H1 (cell line): ENCODE data around the gene ATP11C. TPM values are rescaled to one million over a fixed set of nuclear protein-coding genes. Genes with fewer than 3 reads are reported as not detected.

Experiments used
- CTCF ChIA-PET: fragments of 300-600 bp; sonication (Branson Sonifier 250); formaldehyde crosslinking; loops from one replicate; lab custom pipeline; 2021; ENCODE audit not compliant: partially characterized antibody; lab: Charles Lee
- POLR2A ChIA-PET: fragments of 300-600 bp; sonication (Branson Sonifier 250); formaldehyde crosslinking; loops from one replicate; lab custom pipeline; 2021; ENCODE audit warnings: inconsistent platforms; ENCODE audit not compliant: partially characterized antibody; lab: Charles Lee
- DNase-seq, 2 experiments: peaks; one replicate each; pipeline versions ENCODE4 v3.0.0 to v3.0.0-alpha.2; 2010 to 2022; ENCODE audit warnings: low spot score in 2 of 2, low read depth in 1 of 2, mixed read lengths in 1 of 2
- FAIRE-seq: peaks from 2 replicates; lab custom pipeline; 2011; peaks lifted over from hg19 to GRCh38; lab: Jason Lieb, UNC
- H2AFZ ChIP-seq: 2 replicates; pipeline ENCODE4 v1.8.1; 2012; ENCODE audit warnings: low read length, inconsistent platforms
- H2AK5ac ChIP-seq: 2 replicates; pipeline ENCODE4 v1.6.1; 2013; ENCODE audit warnings: low read depth, low read length
- H2BK120ac ChIP-seq: replicated peaks from 2 replicates; pipeline ENCODE3; 2013; ENCODE audit warnings: low read depth, low read length, inconsistent platforms
- H2BK12ac ChIP-seq: 2 replicates; pipeline ENCODE4 v1.6.1; 2013; ENCODE audit warnings: low read depth, low read length
- H2BK15ac ChIP-seq: 2 replicates; pipeline ENCODE4 v1.6.1; 2013; ENCODE audit warnings: low read length
- H2BK20ac ChIP-seq: 2 replicates; pipeline ENCODE4 v1.6.1; 2013; ENCODE audit warnings: low read length
- H2BK5ac ChIP-seq: 2 replicates; pipeline ENCODE4 v1.6.1; 2013; ENCODE audit warnings: low read depth, low read length
- H3K14ac ChIP-seq: 2 replicates; pipeline ENCODE4 v1.6.1; 2013; ENCODE audit warnings: inconsistent platforms; ENCODE audit not compliant: insufficient read length
- H3K18ac ChIP-seq: 2 replicates; pipeline ENCODE4 v1.6.1; 2013; ENCODE audit warnings: low read length; ENCODE audit errors: extremely low read depth
- H3K23ac ChIP-seq: 2 replicates; pipeline ENCODE4 v1.6.1; 2013; ENCODE audit warnings: inconsistent platforms; ENCODE audit not compliant: insufficient read length
- H3K23me2 ChIP-seq: 2 replicates; pipeline ENCODE4 v1.6.1; 2013; ENCODE audit warnings: low read depth, low read length
- H3K27ac ChIP-seq: 2 replicates; pipeline ENCODE4 v1.6.1; 2011; ENCODE audit warnings: low read depth, low read length, inconsistent platforms
- H3K27me3 ChIP-seq, 4 experiments: replicated peaks in 1 of 4; 1 replicate in 1 of 4; 2 replicates in 3 of 4; pipeline versions ENCODE4 v1.6.1 to v1.8.1; 2011 to 2013; ENCODE audit warnings: low read length in 3 of 4, mild to moderate bottlenecking in 3 of 4, inconsistent platforms in 2 of 4, mixed read lengths in 2 of 4, moderate library complexity in 1 of 4; ENCODE audit not compliant: control insufficient read depth in 3 of 4, insufficient read depth in 3 of 4; ENCODE audit errors: extremely low read depth in 1 of 4
- H3K36me3 ChIP-seq, 4 experiments: 2 replicates each; pipeline versions ENCODE4 v1.6.1 to v1.8.1; 2011 to 2013; ENCODE audit warnings: mild to moderate bottlenecking in 4 of 4, low read length in 3 of 4, moderate library complexity in 2 of 4, control low read depth in 1 of 4, inconsistent platforms in 1 of 4; ENCODE audit not compliant: insufficient read depth in 4 of 4, control insufficient read depth in 2 of 4
- H3K4ac ChIP-seq: replicated peaks from 2 replicates; pipeline ENCODE3; 2013; ENCODE audit warnings: low read length, low read depth, mixed read lengths, inconsistent platforms; ENCODE audit not compliant: insufficient read length
- H3K4me1 ChIP-seq, 4 experiments: replicated peaks in 1 of 4; 1 replicate in 1 of 4; 2 replicates in 3 of 4; pipeline versions ENCODE4 v1.6.1 to v1.8.1; 2011 to 2013; ENCODE audit warnings: low read length in 3 of 4, inconsistent platforms in 2 of 4, mixed read lengths in 1 of 4; ENCODE audit not compliant: insufficient read depth in 4 of 4, control insufficient read depth in 3 of 4
- H3K4me2 ChIP-seq, 2 experiments: 2 replicates each; pipeline versions ENCODE4 v1.6.1 to v1.8.1; 2011 to 2013; ENCODE audit warnings: low read depth in 2 of 2, low read length in 2 of 2, control low read depth in 1 of 2, inconsistent platforms in 1 of 2, mild to moderate bottlenecking in 1 of 2; ENCODE audit not compliant: insufficient read depth in 1 of 2
- H3K4me3 ChIP-seq, 4 experiments: fragments of 200-600, 300-600 bp in 1 of 4; sonication (generic), shearing (Covaris generic), sonication (Bioruptor Twin) in 1 of 4; 2 replicates each; pipeline versions ENCODE4 v1.5.1 to v1.8.1; 2011 to 2016; ENCODE audit warnings: low read length in 4 of 4, low read depth in 3 of 4, control low read depth in 2 of 4, inconsistent platforms in 2 of 4, mild to moderate bottlenecking in 2 of 4, mixed read lengths in 1 of 4, moderate library complexity in 1 of 4; ENCODE audit not compliant: insufficient read depth in 2 of 4; ENCODE audit errors: extremely low read depth in 1 of 4
- H3K56ac ChIP-seq: replicated peaks from 2 replicates; pipeline ENCODE3; 2013; ENCODE audit warnings: low read depth, mild to moderate bottlenecking, mixed read lengths, low read length, inconsistent platforms; ENCODE audit not compliant: insufficient read length
- H3K79me1 ChIP-seq: 2 replicates; pipeline ENCODE4 v1.6.1; 2013; ENCODE audit warnings: low read depth, low read length, control low read depth
- H3K79me2 ChIP-seq, 2 experiments: 2 replicates each; pipeline versions ENCODE4 v1.6.1 to v1.8.1; 2012 to 2013; ENCODE audit warnings: low read length in 2 of 2, mild to moderate bottlenecking in 2 of 2, inconsistent platforms in 1 of 2; ENCODE audit not compliant: insufficient read depth in 2 of 2, control insufficient read depth in 1 of 2
- H3K9ac ChIP-seq, 4 experiments: replicated peaks in 1 of 4; 1 replicate in 1 of 4; 2 replicates in 3 of 4; pipeline versions ENCODE4 v1.6.1 to v1.8.1; 2011 to 2013; ENCODE audit warnings: low read depth in 3 of 4, low read length in 3 of 4, control low read depth in 2 of 4, mild to moderate bottlenecking in 2 of 4, moderate library complexity in 2 of 4, inconsistent platforms in 1 of 4; ENCODE audit errors: extremely low read depth in 1 of 4
- H3K9me3 ChIP-seq, 2 experiments: 2 replicates each; pipeline versions ENCODE4 v1.6.1 to v1.8.1; 2012 to 2013; ENCODE audit warnings: mild to moderate bottlenecking in 2 of 2, moderate library complexity in 2 of 2, control low read depth in 1 of 2, inconsistent platforms in 1 of 2, low read depth in 1 of 2, low read length in 1 of 2, mixed read lengths in 1 of 2; ENCODE audit not compliant: insufficient read depth in 2 of 2
- H4K20me1 ChIP-seq, 2 experiments: replicated peaks in 1 of 2; 2 replicates each; pipeline versions ENCODE3 to v1.8.1; 2011 to 2013; ENCODE audit warnings: inconsistent platforms in 2 of 2, low read length in 2 of 2, mild to moderate bottlenecking in 1 of 2; ENCODE audit not compliant: insufficient read depth in 2 of 2, control insufficient read depth in 1 of 2
- H4K5ac ChIP-seq: 2 replicates; pipeline ENCODE4 v1.6.1; 2013; ENCODE audit warnings: low read length, low read depth, mixed read lengths, inconsistent platforms; ENCODE audit not compliant: insufficient read length
- H4K8ac ChIP-seq: 2 replicates; pipeline ENCODE4 v1.8.0; 2013; ENCODE audit warnings: mild to moderate bottlenecking, moderate library complexity, low read length, inconsistent platforms; ENCODE audit not compliant: insufficient read depth; ENCODE audit errors: extremely low read depth
- H4K91ac ChIP-seq: replicated peaks from 2 replicates; pipeline ENCODE3; 2013; ENCODE audit warnings: low read length, mixed read lengths, inconsistent platforms; ENCODE audit not compliant: insufficient read length
- BACH1 ChIP-seq: IDR thresholded peaks from 2 replicates; pipeline ENCODE4 v1.6.1; 2012; ENCODE audit warnings: low read length, improper control_type of control experiment
- CTBP2 ChIP-seq: IDR thresholded peaks from 2 replicates; pipeline ENCODE4 v1.7.0; 2011; ENCODE audit warnings: borderline replicate concordance, mild to moderate bottlenecking, moderate library complexity, mixed read lengths, low read length; ENCODE audit not compliant: insufficient read depth, insufficient read length
- GTF2F1 ChIP-seq: IDR thresholded peaks from 2 replicates; pipeline ENCODE4 v1.6.1; 2012; ENCODE audit warnings: low read depth, low read length, improper control_type of control experiment, borderline replicate concordance
- MAFK ChIP-seq: IDR thresholded peaks from 2 replicates; pipeline ENCODE4 v1.6.1; 2012; ENCODE audit warnings: low read depth, mild to moderate bottlenecking, improper control_type of control experiment, low read length
- POU5F1 ChIP-seq: IDR thresholded peaks from 2 replicates; pipeline ENCODE4 v1.6.1; 2011; ENCODE audit warnings: low read depth, mild to moderate bottlenecking, low read length, moderate library complexity
- RNF2 ChIP-seq: fragments of 200-900, 300-1000 bp; sonication (generic); IDR thresholded peaks from 2 replicates; pipeline ENCODE4 v1.7.1; 2016; ENCODE audit warnings: borderline replicate concordance, low read depth, mild to moderate bottlenecking, antibody characterized with exemption, low read length; ENCODE audit not compliant: poor library complexity, severe bottlenecking; ENCODE audit errors: missing control alignments
- SP2 ChIP-seq: IDR thresholded peaks from 2 replicates; pipeline ENCODE4 v1.6.1; 2012; ENCODE audit warnings: mild to moderate bottlenecking, low read length, inconsistent platforms
- TAF7 ChIP-seq: optimal IDR thresholded peaks from 2 replicates; pipeline ENCODE3; 2011; ENCODE audit warnings: low read depth, mild to moderate bottlenecking, inconsistent platforms, low read length, moderate library complexity, borderline replicate concordance
- TCF12 ChIP-seq: IDR thresholded peaks from 2 replicates; pipeline ENCODE4 v1.6.1; 2011; ENCODE audit warnings: low read depth, mild to moderate bottlenecking, low read length
- WGBS, 2 experiments: shearing (Covaris generic) in 1 of 2; methylation state at CpG; one replicate each; pipeline versions ENCODE4 v1.1.6 to v1.1.7; 2013 to 2015; ENCODE audit warnings: low lambda C conversion rate in 2 of 2, mixed read lengths in 2 of 2, inconsistent platforms in 1 of 2, low coverage in 1 of 2, missing lambda C conversion rate in 1 of 2; ENCODE audit not compliant: insufficient replicate concordance in 2 of 2, insufficient coverage in 1 of 2, insufficient read length in 1 of 2; ENCODE audit errors: extremely low coverage in 1 of 2, missing lambda C conversion rate in 1 of 2; 5-methylcytosine and 5-hydroxymethylcytosine counted together
- polyA plus RNA-seq, 7 experiments: library from polyadenylated mRNA; depleted of rRNA in 3 of 7; stranded (reverse) in 5 of 7; unstranded in 2 of 7; fragments of >200 nt in 5 of 7; fragments of 200-250 nt in 2 of 7; gene quantifications; 1 replicate in 5 of 7; 2 replicates in 1 of 7; 4 replicates in 1 of 7; pipeline versions ENCODE4 v1.2.1 to v1.2.3, GENCODE V29; 2011 to 2013; ENCODE audit warnings: missing spikeins in 2 of 7, mixed read lengths in 2 of 7
- total RNA-seq: library from RNA; stranded (reverse); fragmentation: NEBNext Ultra II Directional; extraction: Animal tissue kit (Norgen Biotek cat#: 25700); gene quantifications from 2 replicates; pipeline ENCODE4 v1.2.1, GENCODE V29; 2021
- TF ChIP-seq, protein P1 (sequence below): IDR thresholded peaks from 2 replicates; pipeline ENCODE4 v1.6.1; 2012; ENCODE audit warnings: inconsistent platforms
- TF ChIP-seq, protein P2 (sequence below): IDR thresholded peaks from 2 replicates; pipeline ENCODE4 v1.6.1; 2011; ENCODE audit warnings: low read length, improper control_type of control experiment

Gene ATP11C
- total and polyA plus RNA-seq, 2 of the 8 experiments (the other 6 are each of a cell fraction or from before 2014, with no cell fraction given), result 14.7 to 52.1 TPM

DNA sequence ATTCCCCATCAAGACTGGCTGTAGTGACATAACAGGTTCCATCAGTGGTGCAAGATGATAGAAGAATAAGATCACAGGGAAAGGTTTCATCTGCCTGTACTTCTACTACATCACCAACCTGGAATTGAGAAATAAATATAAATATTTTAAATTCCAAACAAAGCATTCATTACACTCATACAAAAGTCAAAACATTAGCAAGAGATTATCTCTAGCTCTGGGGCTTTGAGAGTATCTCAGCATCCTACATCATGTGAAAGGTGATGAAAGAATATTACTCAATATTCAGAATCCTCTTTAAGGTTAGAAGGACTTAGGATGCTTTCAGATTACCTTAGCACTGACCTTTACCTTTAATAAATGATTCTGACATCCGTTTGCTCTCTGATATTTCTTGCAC lies 128.4 kb downstream of the ATP11C start:
- Histone ChIP-seq H3K18ac (no peak overlapping the region), H4K8ac (no peak overlapping the region), H3K27ac (no peak overlapping the region), H3K56ac (no peak overlapping the region), H3K79me2 (no peaks in the 10 kb centered on the region), H3K79me1 (no peaks in the 10 kb centered on the region), H3K9me3 (no peaks in the 10 kb centered on the region), H3K4me1 (no peaks in the 10 kb centered on the region), H3K4me2 (no peak overlapping the region), H2BK5ac (no peak overlapping the region), H2AK5ac (no peak overlapping the region), H2BK15ac (no peak overlapping the region), H3K23me2 (no peaks in the 10 kb centered on the region), H3K14ac (no peak overlapping the region), H3K9ac (no peak overlapping the region), H4K91ac (no peak overlapping the region), H3K23ac (no peak overlapping the region), H4K5ac (no peak overlapping the region), H3K4ac (no peak overlapping the region), H2BK12ac (no peak overlapping the region), H3K4me3 (no peak overlapping the region), H2BK20ac (no peak overlapping the region), H2BK120ac (no peak overlapping the region), H3K27me3 (no peaks in the 10 kb centered on the region), H4K20me1 (no peaks in the 10 kb centered on the region), H3K36me3 (peaks cover 0 to 12% (median 2%) of the 10 kb centered on the region in 4 experiments; a peak in 3 of 8 replicates), H2AFZ (no peak overlapping the region)
- ChIA-PET CTCF (no interaction called here), POLR2A (no interaction called here)
- WGBS, 2 experiments, result 80% methylated on average over 1 of the region's 1 CpG; no CpG with 5 or more reads in 1 of the 2 experiments
- DNase-seq (no peak), FAIRE-seq (no peak)
- TF ChIP-seq SP2 (no peak), TAF7 (no peak), TCF12 (no peak), GTF2F1 (no peak), RNF2 (no peak), POU5F1 (no peak), BACH1 (no peak), MAFK (no peak), CTBP2 (no peak)
- TF ChIP-seq, protein P1, sequence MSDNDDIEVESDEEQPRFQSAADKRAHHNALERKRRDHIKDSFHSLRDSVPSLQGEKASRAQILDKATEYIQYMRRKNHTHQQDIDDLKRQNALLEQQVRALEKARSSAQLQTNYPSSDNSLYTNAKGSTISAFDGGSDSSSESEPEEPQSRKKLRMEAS, result no peak
- TF ChIP-seq, protein P2, sequence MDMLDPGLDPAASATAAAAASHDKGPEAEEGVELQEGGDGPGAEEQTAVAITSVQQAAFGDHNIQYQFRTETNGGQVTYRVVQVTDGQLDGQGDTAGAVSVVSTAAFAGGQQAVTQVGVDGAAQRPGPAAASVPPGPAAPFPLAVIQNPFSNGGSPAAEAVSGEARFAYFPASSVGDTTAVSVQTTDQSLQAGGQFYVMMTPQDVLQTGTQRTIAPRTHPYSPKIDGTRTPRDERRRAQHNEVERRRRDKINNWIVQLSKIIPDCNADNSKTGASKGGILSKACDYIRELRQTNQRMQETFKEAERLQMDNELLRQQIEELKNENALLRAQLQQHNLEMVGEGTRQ, result no peak
